IPS DF 4.7 (cell line): Measurements from ENCODE around the gene GNGT1.

Experiments
- DNase-seq: peaks from one replicate; pipeline ENCODE4 v3.0.0-alpha.2; 2013; ENCODE audit warnings: low spot score; ENCODE audit errors: extremely low read depth

The GNGT1 gene

GRCh38 chr7:93938293-93938692 lies 31.9 kb downstream of the GNGT1 start:
- DNase-seq, result no peak

GRCh38 chr7:93941945-93942344 lies 35.6 kb downstream of the GNGT1 start:
- DNase-seq, result no peak

- no peak for DNase-seq
These were observed 37.6 kb downstream of the GNGT1 start for GRCh38 chr7:93943816-93944540.

GRCh38 chr7:93944673-93945072 lies 38.3 kb downstream of the GNGT1 start:
- DNase-seq, result no peak

GRCh38 chr7:93945083-93945482 lies 38.7 kb downstream of the GNGT1 start:
- no peak for DNase-seq

- no peak for DNase-seq
These were observed 39.6 kb downstream of the GNGT1 start for GRCh38 chr7:93945756-93946535.

GRCh38 chr7:93948106-93948505 lies 41.7 kb downstream of the GNGT1 start:
- no peak for DNase-seq

- DNase-seq, result no peak
These were observed 42.5 kb downstream of the GNGT1 start for GRCh38 chr7:93948873-93949272.

GRCh38 chr7:93949423-93949822 lies 43.1 kb downstream of the GNGT1 start:
- no peak for DNase-seq

GRCh38 chr7:93955304-93955703 lies 48.9 kb downstream of the GNGT1 start:
- no peak for DNase-seq

GRCh38 chr7:93957767-93958166 lies 51.4 kb downstream of the GNGT1 start:
- no peak for DNase-seq

- no peak for DNase-seq
These were observed 51.8 kb downstream of the GNGT1 start for GRCh38 chr7:93958216-93958615.

- DNase-seq, result no peak
These were observed 52.3 kb downstream of the GNGT1 start for GRCh38 chr7:93958651-93959050.
